HEK293 (cell line): Measurements from ENCODE around the gene PLCB3.

Experiments used
- GLIS2 ChIP-seq: fragments of 450-650 bp; formaldehyde crosslinking; IDR thresholded peaks from 2 replicates; pipeline ENCODE4 v1.5.1; 2016; ENCODE audit warnings: missing biosample characterization, missing genetic modification characterization
- KLF1 ChIP-seq: fragments of 450-650 bp; formaldehyde crosslinking; IDR thresholded peaks from 2 replicates; pipeline ENCODE4 v1.5.1; 2016; ENCODE audit warnings: missing biosample characterization, missing genetic modification characterization
- MYNN ChIP-seq: fragments of 450-650 bp; formaldehyde crosslinking; IDR thresholded peaks from 2 replicates; pipeline ENCODE4 v1.5.1; 2016; ENCODE audit warnings: missing biosample characterization, missing genetic modification characterization, borderline replicate concordance
- SETDB1 ChIP-seq: IDR thresholded peaks from one replicate; pipeline ENCODE4 v1.6.1; 2017; ENCODE audit warnings: mild to moderate bottlenecking, low read length, moderate library complexity, mixed read lengths; ENCODE audit not compliant: insufficient read length
- SP7 ChIP-seq: fragments of 450-650 bp; formaldehyde crosslinking; IDR thresholded peaks from 2 replicates; pipeline ENCODE4 v1.5.1; 2016; ENCODE audit warnings: missing biosample characterization, missing genetic modification characterization
- ZBTB48 ChIP-seq: fragments of 450-650 bp; formaldehyde crosslinking; IDR thresholded peaks from 2 replicates; pipeline ENCODE4 v1.5.1; 2016; ENCODE audit warnings: missing biosample characterization, missing genetic modification characterization
- ZBTB8A ChIP-seq: fragments of 450-650 bp; formaldehyde crosslinking; IDR thresholded peaks from 2 replicates; pipeline ENCODE4 v1.5.1; 2016; ENCODE audit warnings: missing biosample characterization, missing genetic modification characterization
- ZNF138 ChIP-seq: fragments of 450-650 bp; formaldehyde crosslinking; IDR thresholded peaks from 2 replicates; pipeline ENCODE4 v1.5.1; 2016; ENCODE audit warnings: missing biosample characterization, missing genetic modification characterization, borderline replicate concordance
- ZNF140 ChIP-seq: fragments of 450-650 bp; formaldehyde crosslinking; IDR thresholded peaks from 2 replicates; pipeline ENCODE4 v1.5.1; 2016; ENCODE audit warnings: missing biosample characterization, missing genetic modification characterization
- ZNF146 ChIP-seq: fragments of 450-650 bp; formaldehyde crosslinking; IDR thresholded peaks from 2 replicates; pipeline ENCODE4 v1.5.1; 2016; ENCODE audit warnings: missing biosample characterization, missing genetic modification characterization
- ZNF175 ChIP-seq: fragments of 450-650 bp; formaldehyde crosslinking; IDR thresholded peaks from 2 replicates; pipeline ENCODE4 v1.5.1; 2016; ENCODE audit warnings: missing biosample characterization, missing genetic modification characterization
- ZNF211 ChIP-seq: fragments of 450-650 bp; formaldehyde crosslinking; IDR thresholded peaks from 2 replicates; pipeline ENCODE4 v1.5.1; 2016; ENCODE audit warnings: low read depth, missing biosample characterization, missing genetic modification characterization
- ZNF341 ChIP-seq: fragments of 450-650 bp; formaldehyde crosslinking; IDR thresholded peaks from 2 replicates; pipeline ENCODE4; 2016; ENCODE audit warnings: low read depth, missing biosample characterization, missing genetic modification characterization
- ZNF37A ChIP-seq: fragments of 450-650 bp; IDR thresholded peaks from 2 replicates; pipeline ENCODE4 v1.5.1; 2018; ENCODE audit warnings: missing biosample characterization, missing genetic modification characterization
- ZNF391 ChIP-seq: fragments of 450-650 bp; formaldehyde crosslinking; IDR thresholded peaks from 2 replicates; pipeline ENCODE4 v1.5.1; 2016; ENCODE audit warnings: low read depth, missing biosample characterization, missing genetic modification characterization, borderline replicate concordance
- ZNF394 ChIP-seq: fragments of 450-650 bp; formaldehyde crosslinking; IDR thresholded peaks from 2 replicates; pipeline ENCODE4 v1.5.1; 2016; ENCODE audit warnings: missing biosample characterization, missing genetic modification characterization, mild to moderate bottlenecking, moderate library complexity, borderline replicate concordance
- ZNF404 ChIP-seq: fragments of 450-650 bp; formaldehyde crosslinking; IDR thresholded peaks from 2 replicates; pipeline ENCODE4 v1.5.1; 2017; ENCODE audit warnings: missing biosample characterization, missing genetic modification characterization
- ZNF426 ChIP-seq: fragments of 450-650 bp; formaldehyde crosslinking; IDR thresholded peaks from 2 replicates; pipeline ENCODE4 v1.5.1; 2017; ENCODE audit warnings: missing biosample characterization, missing genetic modification characterization, mild to moderate bottlenecking, inconsistent platforms, moderate library complexity
- ZNF501 ChIP-seq: fragments of 450-650 bp; formaldehyde crosslinking; IDR thresholded peaks from 2 replicates; pipeline ENCODE4 v1.5.1; 2016; ENCODE audit warnings: missing biosample characterization, missing genetic modification characterization
- ZNF530 ChIP-seq: fragments of 450-650 bp; formaldehyde crosslinking; IDR thresholded peaks from 2 replicates; pipeline ENCODE4 v1.5.1; 2016; ENCODE audit warnings: low read depth, missing biosample characterization, missing genetic modification characterization
- ZNF555 ChIP-seq: fragments of 450-650 bp; formaldehyde crosslinking; conservative IDR thresholded peaks from 2 replicates; pipeline ENCODE4 v1.5.1; 2017; ENCODE audit warnings: missing biosample characterization, mild to moderate bottlenecking, missing genetic modification characterization, inconsistent platforms
- ZNF624 ChIP-seq: fragments of 450-650 bp; formaldehyde crosslinking; IDR thresholded peaks from 2 replicates; pipeline ENCODE4 v1.5.1; 2017; ENCODE audit warnings: missing biosample characterization, missing genetic modification characterization
- ZNF629 ChIP-seq: fragments of 450-650 bp; formaldehyde crosslinking; IDR thresholded peaks from 2 replicates; pipeline ENCODE4 v1.5.1; 2017; ENCODE audit warnings: missing biosample characterization, missing genetic modification characterization
- ZNF660 ChIP-seq: fragments of 450-650 bp; IDR thresholded peaks from 2 replicates; pipeline ENCODE4 v1.5.1; 2018; ENCODE audit warnings: missing biosample characterization, mild to moderate bottlenecking, missing genetic modification characterization
- ZNF670 ChIP-seq: fragments of 450-650 bp; formaldehyde crosslinking; IDR thresholded peaks from 2 replicates; pipeline ENCODE4 v1.5.1; 2016; ENCODE audit warnings: missing biosample characterization, missing genetic modification characterization, low read depth
- ZNF768 ChIP-seq: fragments of 450-650 bp; formaldehyde crosslinking; IDR thresholded peaks from 2 replicates; pipeline ENCODE4 v1.5.1; 2018; ENCODE audit warnings: missing biosample characterization, mild to moderate bottlenecking, missing genetic modification characterization
- ZSCAN30 ChIP-seq: fragments of 450-650 bp; IDR thresholded peaks from 2 replicates; pipeline ENCODE4 v1.5.1; 2018; ENCODE audit warnings: missing biosample characterization, mild to moderate bottlenecking, missing genetic modification characterization, moderate library complexity
- TF ChIP-seq, protein P1 (sequence below): fragments of 450-650 bp; formaldehyde crosslinking; IDR thresholded peaks from 2 replicates; pipeline ENCODE4 v1.5.1; 2016; ENCODE audit warnings: missing biosample characterization, missing genetic modification characterization
- TF ChIP-seq, protein P2 (sequence below): fragments of 450-650 bp; formaldehyde crosslinking; IDR thresholded peaks from 2 replicates; pipeline ENCODE4 v1.5.1; 2016; ENCODE audit warnings: missing biosample characterization, missing genetic modification characterization
- TF ChIP-seq, protein P3 (sequence below): fragments of 450-650 bp; formaldehyde crosslinking; IDR thresholded peaks from 2 replicates; pipeline ENCODE4 v1.5.1; 2016; ENCODE audit warnings: missing biosample characterization, missing genetic modification characterization, borderline replicate concordance
- TF ChIP-seq, protein P4 (sequence below): fragments of 450-650 bp; formaldehyde crosslinking; IDR thresholded peaks from 2 replicates; pipeline ENCODE4 v1.5.1; 2016; ENCODE audit warnings: missing biosample characterization, missing genetic modification characterization
- TF ChIP-seq, protein P5 (sequence below): fragments of 450-650 bp; formaldehyde crosslinking; IDR thresholded peaks from 2 replicates; pipeline ENCODE4 v1.5.1; 2016; ENCODE audit warnings: missing biosample characterization, missing genetic modification characterization

The PLCB3 gene

DNA sequence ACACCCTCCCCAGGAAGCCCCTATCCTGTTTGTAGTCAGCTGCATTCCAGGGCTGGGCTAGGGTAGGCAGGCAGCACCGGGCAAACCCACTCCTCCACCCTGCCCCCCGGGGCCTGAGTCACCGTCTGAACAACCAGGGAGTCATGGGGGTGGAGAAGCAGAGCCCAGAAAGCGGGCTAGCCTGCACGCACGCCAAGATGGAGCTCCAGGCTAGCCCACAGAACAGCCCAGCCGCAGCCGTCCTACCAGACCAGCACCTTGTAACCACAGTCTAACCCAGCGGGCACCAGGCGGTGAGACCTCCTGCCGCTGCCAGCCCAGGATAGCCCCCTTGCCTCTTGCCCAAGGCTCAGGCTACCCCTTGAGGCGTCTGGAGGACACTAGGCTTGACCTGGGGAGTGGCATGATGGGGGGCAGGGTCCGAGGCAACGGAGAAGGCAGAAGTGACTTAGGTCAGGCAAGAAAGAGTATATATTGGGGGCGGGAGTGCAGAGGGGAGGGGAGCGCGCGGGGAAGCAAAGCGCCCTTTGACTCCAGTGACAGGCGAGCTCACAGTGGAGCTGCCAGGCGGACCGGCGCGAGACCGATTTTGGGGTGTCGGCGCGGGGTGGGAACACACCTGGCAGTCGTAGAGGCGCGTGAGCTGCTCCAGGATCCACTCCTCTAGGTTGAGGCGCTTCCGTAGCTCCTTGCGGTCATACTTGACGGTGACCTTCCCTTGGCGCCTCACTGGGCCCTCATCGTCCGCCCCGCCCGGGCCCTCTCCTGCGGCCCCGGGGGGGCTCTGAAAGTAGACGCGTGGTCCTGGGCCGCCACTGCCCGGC is 5.3 kb upstream of the PLCB3 start (continued):
- peak; percentile 67; the same call in 1 of the 2 replicates for TF ChIP-seq SP7 (tag by site-specific recombination)
- TF ChIP-seq ZNF501 (tag by site-specific recombination), result no peak
- TF ChIP-seq ZNF140 (tag by site-specific recombination), result no peak
- no peak for TF ChIP-seq ZNF404
- TF ChIP-seq, protein P1, sequence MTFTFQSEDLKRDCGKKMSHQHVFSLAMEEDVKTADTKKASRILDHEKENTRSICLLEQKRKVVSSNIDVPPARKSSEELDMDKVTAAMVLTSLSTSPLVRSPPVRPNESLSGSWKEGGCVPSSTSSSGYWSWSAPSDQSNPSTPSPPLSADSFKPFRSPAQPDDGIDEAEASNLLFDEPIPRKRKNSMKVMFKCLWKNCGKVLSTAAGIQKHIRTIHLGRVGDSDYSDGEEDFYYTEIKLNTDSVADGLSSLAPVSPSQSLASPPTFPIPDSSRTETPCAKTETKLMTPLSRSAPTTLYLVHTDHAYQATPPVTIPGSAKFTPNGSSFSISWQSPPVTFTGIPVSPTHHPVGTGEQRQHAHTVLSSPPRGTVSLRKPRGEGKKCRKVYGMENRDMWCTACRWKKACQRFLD (tag by site-specific recombination), result no peak
- TF ChIP-seq ZNF768 (tag by site-specific recombination), result no peak; the same call in 1 of the 2 replicates
- TF ChIP-seq ZNF391 (tag by site-specific recombination), result no peak; the same call in 1 of the 2 replicates
- TF ChIP-seq ZNF555 (tag by site-specific recombination), result no peak
- TF ChIP-seq ZBTB48, result 0 out of 2 replicates have a peak, but pooled peaks have one; percentile 27
- TF ChIP-seq SETDB1, result no peak
- 0 out of 2 replicates have a peak, but pooled peaks have one; percentile 36 for TF ChIP-seq ZSCAN30 (tag by site-specific recombination)
- TF ChIP-seq ZNF660 (tag by site-specific recombination), result no peak
- TF ChIP-seq KLF1 (tag by site-specific recombination), result peak; percentile 99
- no peak for TF ChIP-seq ZNF175 (tag by site-specific recombination)
- no peak for TF ChIP-seq ZNF37A (tag by site-specific recombination)
- no peak; the same call in 1 of the 2 replicates for TF ChIP-seq ZNF146 (tag by site-specific recombination)
- TF ChIP-seq ZNF629 (tag by site-specific recombination), result 0 out of 2 replicates have a peak, but pooled peaks have one; percentile 36
- TF ChIP-seq, protein P2, sequence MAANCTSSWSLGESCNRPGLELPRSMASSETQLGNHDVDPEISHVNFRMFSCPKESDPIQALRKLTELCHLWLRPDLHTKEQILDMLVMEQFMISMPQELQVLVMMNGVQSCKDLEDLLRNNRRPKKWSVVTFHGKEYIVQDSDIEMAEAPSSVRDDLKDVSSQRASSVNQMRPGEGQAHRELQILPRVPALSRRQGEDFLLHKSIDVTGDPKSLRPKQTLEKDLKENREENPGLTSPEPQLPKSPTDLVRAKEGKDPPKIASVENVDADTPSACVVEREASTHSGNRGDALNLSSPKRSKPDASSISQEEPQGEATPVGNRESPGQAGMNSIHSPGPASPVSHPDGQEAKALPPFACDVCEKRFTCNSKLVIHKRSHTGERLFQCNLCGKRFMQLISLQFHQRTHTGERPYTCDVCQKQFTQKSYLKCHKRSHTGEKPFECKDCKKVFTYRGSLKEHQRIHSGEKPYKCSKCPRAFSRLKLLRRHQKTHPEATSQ (tag by site-specific recombination), result peak; percentile 98; the same call in 1 of the 2 replicates
- TF ChIP-seq, protein P3, sequence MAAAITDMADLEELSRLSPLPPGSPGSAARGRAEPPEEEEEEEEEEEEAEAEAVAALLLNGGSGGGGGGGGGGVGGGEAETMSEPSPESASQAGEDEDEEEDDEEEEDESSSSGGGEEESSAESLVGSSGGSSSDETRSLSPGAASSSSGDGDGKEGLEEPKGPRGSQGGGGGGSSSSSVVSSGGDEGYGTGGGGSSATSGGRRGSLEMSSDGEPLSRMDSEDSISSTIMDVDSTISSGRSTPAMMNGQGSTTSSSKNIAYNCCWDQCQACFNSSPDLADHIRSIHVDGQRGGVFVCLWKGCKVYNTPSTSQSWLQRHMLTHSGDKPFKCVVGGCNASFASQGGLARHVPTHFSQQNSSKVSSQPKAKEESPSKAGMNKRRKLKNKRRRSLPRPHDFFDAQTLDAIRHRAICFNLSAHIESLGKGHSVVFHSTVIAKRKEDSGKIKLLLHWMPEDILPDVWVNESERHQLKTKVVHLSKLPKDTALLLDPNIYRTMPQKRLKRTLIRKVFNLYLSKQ (tag by site-specific recombination), result no peak
- no peak for TF ChIP-seq MYNN (tag by site-specific recombination)
- no peak for TF ChIP-seq ZNF624 (tag by site-specific recombination)
- TF ChIP-seq, protein P4, sequence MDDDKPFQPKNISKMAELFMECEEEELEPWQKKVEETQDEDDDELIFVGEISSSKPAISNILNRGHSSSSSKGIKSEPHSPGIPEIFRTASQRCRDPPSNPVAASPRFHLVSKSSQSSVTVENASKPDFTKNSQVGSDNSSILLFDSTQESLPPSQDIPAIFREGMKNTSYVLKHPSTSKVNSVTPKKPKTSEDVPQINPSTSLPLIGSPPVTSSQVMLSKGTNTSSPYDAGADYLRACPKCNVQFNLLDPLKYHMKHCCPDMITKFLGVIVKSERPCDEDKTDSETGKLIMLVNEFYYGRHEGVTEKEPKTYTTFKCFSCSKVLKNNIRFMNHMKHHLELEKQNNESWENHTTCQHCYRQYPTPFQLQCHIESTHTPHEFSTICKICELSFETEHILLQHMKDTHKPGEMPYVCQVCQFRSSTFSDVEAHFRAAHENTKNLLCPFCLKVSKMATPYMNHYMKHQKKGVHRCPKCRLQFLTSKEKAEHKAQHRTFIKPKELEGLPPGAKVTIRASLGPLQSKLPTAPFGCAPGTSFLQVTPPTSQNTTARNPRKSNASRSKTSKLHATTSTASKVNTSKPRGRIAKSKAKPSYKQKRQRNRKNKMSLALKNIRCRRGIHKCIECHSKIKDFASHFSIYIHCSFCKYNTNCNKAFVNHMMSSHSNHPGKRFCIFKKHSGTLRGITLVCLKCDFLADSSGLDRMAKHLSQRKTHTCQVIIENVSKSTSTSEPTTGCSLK (tag by site-specific recombination), result no peak
- TF ChIP-seq GLIS2 (tag by site-specific recombination), result peak; percentile 86
- no peak for TF ChIP-seq ZNF530 (tag by site-specific recombination)
- TF ChIP-seq ZNF670 (tag by site-specific recombination), result no peak
- peak; percentile 80 for TF ChIP-seq ZNF341 (tag by site-specific recombination)
- peak; percentile 45 for TF ChIP-seq ZBTB8A (tag by site-specific recombination)
- no peak for TF ChIP-seq ZNF138 (tag by site-specific recombination)
- no peak for TF ChIP-seq ZNF211 (tag by site-specific recombination)
- TF ChIP-seq, protein P5, sequence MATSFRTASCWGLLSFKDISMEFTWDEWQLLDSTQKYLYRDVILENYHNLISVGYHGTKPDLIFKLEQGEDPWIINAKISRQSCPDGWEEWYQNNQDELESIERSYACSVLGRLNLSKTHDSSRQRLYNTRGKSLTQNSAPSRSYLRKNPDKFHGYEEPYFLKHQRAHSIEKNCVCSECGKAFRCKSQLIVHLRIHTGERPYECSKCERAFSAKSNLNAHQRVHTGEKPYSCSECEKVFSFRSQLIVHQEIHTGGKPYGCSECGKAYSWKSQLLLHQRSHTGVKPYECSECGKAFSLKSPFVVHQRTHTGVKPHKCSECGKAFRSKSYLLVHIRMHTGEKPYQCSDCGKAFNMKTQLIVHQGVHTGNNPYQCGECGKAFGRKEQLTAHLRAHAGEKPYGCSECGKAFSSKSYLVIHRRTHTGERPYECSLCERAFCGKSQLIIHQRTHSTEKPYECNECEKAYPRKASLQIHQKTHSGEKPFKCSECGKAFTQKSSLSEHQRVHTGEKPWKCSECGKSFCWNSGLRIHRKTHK (tag by site-specific recombination), result no peak
- TF ChIP-seq ZNF394 (tag by site-specific recombination), result peak; percentile 82
- no peak for TF ChIP-seq ZNF426 (tag by site-specific recombination)
